CD14-positive monocyte (primary cell): ENCODE measurements around the gene AHI1. TPM values are rescaled to one million over a fixed set of nuclear protein-coding genes. Genes with fewer than 3 reads are reported as not detected.

Experiments
- DNase-seq, 3 donors: peaks; one replicate each; pipeline ENCODE4 v3.0.0-alpha.2; 2011 to 2022
- H2AFZ ChIP-seq: 2 replicates; pipeline ENCODE4 v1.6.0; 2012; ENCODE audit warnings: mild to moderate bottlenecking, low read depth, low read length, inconsistent platforms; ENCODE audit not compliant: insufficient read depth, poor library complexity, severe bottlenecking
- H3K27ac ChIP-seq, 2 donors: 1 replicate in 1 of 2; 2 replicates in 1 of 2; pipeline ENCODE4 v1.5.1; 2012 to 2013; ENCODE audit warnings: low read length in 2 of 2, control low read depth in 1 of 2, inconsistent platforms in 1 of 2, low read depth in 1 of 2, mild to moderate bottlenecking in 1 of 2
- H3K27me3 ChIP-seq, 2 donors: one replicate each; pipeline versions ENCODE4 v1.6.0 to v1.6.1; 2011 to 2013; ENCODE audit warnings: low read length in 2 of 2; ENCODE audit not compliant: control insufficient read depth in 2 of 2, insufficient read depth in 2 of 2
- H3K36me3 ChIP-seq, 2 donors: replicated peaks in 1 of 2; 1 replicate in 1 of 2; 2 replicates in 1 of 2; pipeline versions ENCODE4 v1.5.1 to v1.6.1; 2012 to 2013; ENCODE audit warnings: low read length in 2 of 2, control low read depth in 1 of 2, inconsistent platforms in 1 of 2, mild to moderate bottlenecking in 1 of 2; ENCODE audit not compliant: insufficient read depth in 2 of 2, control insufficient read depth in 1 of 2
- H3K4me1 ChIP-seq, 2 donors: 1 replicate in 1 of 2; 2 replicates in 1 of 2; pipeline versions ENCODE4 v1.5.1 to v1.6.1; 2012 to 2013; ENCODE audit warnings: low read length in 2 of 2, control low read depth in 1 of 2, inconsistent platforms in 1 of 2, mild to moderate bottlenecking in 1 of 2, moderate library complexity in 1 of 2; ENCODE audit not compliant: insufficient read depth in 2 of 2, control insufficient read depth in 1 of 2
- H3K4me2 ChIP-seq: replicated peaks from 2 replicates; pipeline ENCODE3; 2012; ENCODE audit warnings: low read length, moderate library complexity, mild to moderate bottlenecking; ENCODE audit not compliant: poor library complexity, severe bottlenecking; ENCODE audit errors: extremely low read depth
- H3K4me3 ChIP-seq, 3 experiments: fragments of 200-600 bp in 1 of 3; sonication (generic) in 1 of 3; replicated peaks in 1 of 3; 1 replicate in 2 of 3; 2 replicates in 1 of 3; pipeline ENCODE4 v1.5.1; 2011 to 2013; ENCODE audit warnings: low read length in 3 of 3, mild to moderate bottlenecking in 3 of 3, control low read depth in 2 of 3, low read depth in 2 of 3, inconsistent platforms in 1 of 3, moderate library complexity in 1 of 3
- H3K79me2 ChIP-seq: 2 replicates; pipeline ENCODE4 v1.6.0; 2012; ENCODE audit warnings: mild to moderate bottlenecking, control low read depth, inconsistent platforms, low read length, moderate library complexity; ENCODE audit not compliant: insufficient read depth
- H3K9ac ChIP-seq: 2 replicates; pipeline ENCODE4 v1.6.0; 2017; ENCODE audit warnings: low read length, mild to moderate bottlenecking; ENCODE audit not compliant: insufficient read depth, poor library complexity, severe bottlenecking
- H3K9me3 ChIP-seq, 2 donors: replicated peaks in 1 of 2; 1 replicate in 1 of 2; 2 replicates in 1 of 2; pipeline versions ENCODE4 v1.5.1 to v1.6.1; 2012 to 2013; ENCODE audit warnings: low read length in 2 of 2, control low read depth in 1 of 2; ENCODE audit not compliant: control insufficient read depth in 1 of 2, insufficient read depth in 1 of 2
- H4K20me1 ChIP-seq: 2 replicates; pipeline ENCODE4 v1.6.0; 2012; ENCODE audit warnings: mild to moderate bottlenecking, low read length, control low read depth, moderate library complexity; ENCODE audit not compliant: insufficient read depth
- H3K27ac Mint-ChIP-seq, 7 donors: one replicate each; pipeline ENCODE4 v1.8.0; 2020; ENCODE audit warnings: mild to moderate bottlenecking in 7 of 7, mixed read lengths in 7 of 7, moderate library complexity in 6 of 7, inconsistent platforms in 2 of 7
- H3K27me3 Mint-ChIP-seq, 3 donors: one replicate each; pipeline ENCODE4 v1.8.0; 2021 to 2022; ENCODE audit warnings: low read depth in 3 of 3, mild to moderate bottlenecking in 3 of 3, mixed read lengths in 3 of 3, moderate library complexity in 3 of 3, inconsistent platforms in 1 of 3
- H3K36me3 Mint-ChIP-seq, 2 donors: one replicate each; pipeline ENCODE4 v1.8.0; 2020; ENCODE audit warnings: mixed read lengths in 2 of 2, inconsistent platforms in 1 of 2, mild to moderate bottlenecking in 1 of 2
- H3K4me1 Mint-ChIP-seq: one replicate; pipeline ENCODE4 v1.8.0; 2020; ENCODE audit warnings: mild to moderate bottlenecking, mixed read lengths
- H3K4me3 Mint-ChIP-seq, 2 donors: one replicate each; pipeline ENCODE4 v1.8.0; 2020; ENCODE audit warnings: mild to moderate bottlenecking in 2 of 2, mixed read lengths in 2 of 2, moderate library complexity in 1 of 2
- H3K9me3 Mint-ChIP-seq, 7 donors: one replicate each; pipeline ENCODE4 v1.8.0; 2020 to 2022; ENCODE audit warnings: mixed read lengths in 7 of 7, mild to moderate bottlenecking in 6 of 7, moderate library complexity in 6 of 7, inconsistent platforms in 2 of 7
- WGBS: methylation state at CpG from one replicate; pipeline ENCODE4 v1.1.5; 2013; ENCODE audit warnings: missing lambda C conversion rate; ENCODE audit not compliant: insufficient coverage; 5-methylcytosine and 5-hydroxymethylcytosine counted together
- intact Hi-C, 2 donors: fragments of 100-400 bp; cut with micrococcal nuclease; formaldehyde crosslinking; loops; one replicate each; pipeline versions ENCODE4 v1.15.0 to v1.15.1; 2023
- polyA plus RNA-seq, 3 donors: library from polyadenylated mRNA; depleted of rRNA in 1 of 3; unstranded in 2 of 3; stranded (reverse) in 1 of 3; fragments of 300-500 nt in 2 of 3; fragments of >200 nt in 1 of 3; fragmentation: Illumina TruSeq in 2 of 3; gene quantifications; 1 replicate in 2 of 3; 2 replicates in 1 of 3; pipeline ENCODE4 v1.2.3, GENCODE V29; 2012 to 2021
- TF ChIP-seq, protein P1 (sequence below): fragments of 200-600 bp; IDR thresholded peaks from one replicate; pipeline ENCODE4 v1.8.0; 2022; ENCODE audit warnings: antibody characterized with exemption, mild to moderate bottlenecking

The AHI1 gene
- polyA plus RNA-seq, 3 donors, result 0.91 to 2.8 (median 1.4) TPM

GRCh38 chr6:135362124-135362523 lies 135.4 kb downstream of the AHI1 start:
- H3K27ac Mint-ChIP-seq, result no peak overlapping the region
- no peaks in the 10 kb centered on the region for H3K27me3 ChIP-seq
- peaks cover 2% of the 10 kb centered on the region for H3K4me1 Mint-ChIP-seq
- H3K9ac ChIP-seq, result no peak overlapping the region
- no peak overlapping the region for H3K4me2 ChIP-seq
- no peak for DNase-seq
- TF ChIP-seq, protein P1, sequence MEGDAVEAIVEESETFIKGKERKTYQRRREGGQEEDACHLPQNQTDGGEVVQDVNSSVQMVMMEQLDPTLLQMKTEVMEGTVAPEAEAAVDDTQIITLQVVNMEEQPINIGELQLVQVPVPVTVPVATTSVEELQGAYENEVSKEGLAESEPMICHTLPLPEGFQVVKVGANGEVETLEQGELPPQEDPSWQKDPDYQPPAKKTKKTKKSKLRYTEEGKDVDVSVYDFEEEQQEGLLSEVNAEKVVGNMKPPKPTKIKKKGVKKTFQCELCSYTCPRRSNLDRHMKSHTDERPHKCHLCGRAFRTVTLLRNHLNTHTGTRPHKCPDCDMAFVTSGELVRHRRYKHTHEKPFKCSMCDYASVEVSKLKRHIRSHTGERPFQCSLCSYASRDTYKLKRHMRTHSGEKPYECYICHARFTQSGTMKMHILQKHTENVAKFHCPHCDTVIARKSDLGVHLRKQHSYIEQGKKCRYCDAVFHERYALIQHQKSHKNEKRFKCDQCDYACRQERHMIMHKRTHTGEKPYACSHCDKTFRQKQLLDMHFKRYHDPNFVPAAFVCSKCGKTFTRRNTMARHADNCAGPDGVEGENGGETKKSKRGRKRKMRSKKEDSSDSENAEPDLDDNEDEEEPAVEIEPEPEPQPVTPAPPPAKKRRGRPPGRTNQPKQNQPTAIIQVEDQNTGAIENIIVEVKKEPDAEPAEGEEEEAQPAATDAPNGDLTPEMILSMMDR, result no peak
- no peaks in the 10 kb centered on the region for H3K79me2 ChIP-seq
- H3K4me3 Mint-ChIP-seq, result no peak overlapping the region
- H3K36me3 Mint-ChIP-seq, result peaks cover 0 to 5% of the 10 kb centered on the region in 2 donors
- no CpG with 5 or more reads among the region's 4 CpGs for WGBS
- H3K4me1 ChIP-seq, result no peaks in the 10 kb centered on the region
- H3K9me3 ChIP-seq, result peaks cover 4 to 5% of the 10 kb centered on the region in 2 donors
- H3K36me3 ChIP-seq, result no peaks in the 10 kb centered on the region
- H3K27me3 Mint-ChIP-seq, result no peaks in the 10 kb centered on the region
- no peak overlapping the region for H3K4me3 ChIP-seq
- H4K20me1 ChIP-seq, result no peaks in the 10 kb centered on the region
- intact Hi-C loops, result no loop called here
- no peak overlapping the region for H2AFZ ChIP-seq
- H3K27ac ChIP-seq, result no peak overlapping the region
- peaks cover 12 to 31% (median 22%) of the 10 kb centered on the region in 7 donors for H3K9me3 Mint-ChIP-seq

DNA sequence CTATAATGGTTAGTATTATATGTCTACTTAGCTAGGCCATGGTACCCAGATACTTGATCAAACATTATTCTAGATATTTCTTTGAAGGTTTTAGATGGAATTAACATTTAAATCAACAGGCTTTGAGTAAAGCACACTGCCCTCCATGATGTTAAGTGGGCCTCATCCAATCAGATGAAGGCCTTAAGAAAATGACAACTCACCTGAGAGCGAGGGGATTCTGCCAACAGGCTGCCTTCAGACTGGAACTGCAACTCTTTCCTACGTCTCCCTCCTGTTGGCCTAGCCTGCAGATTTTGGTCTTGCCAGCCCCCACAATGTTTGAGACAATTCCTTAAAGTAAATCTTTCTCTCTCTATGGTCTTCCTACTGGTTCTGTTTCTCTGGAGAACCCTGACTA lies 137.3 kb downstream of the AHI1 start:
- no peak overlapping the region for H3K4me3 ChIP-seq
- no peaks in the 10 kb centered on the region for H3K27me3 ChIP-seq
- TF ChIP-seq, protein P1, result no peak
- H3K27ac ChIP-seq, result no peak overlapping the region
- H3K4me3 Mint-ChIP-seq, result no peak overlapping the region
- H3K79me2 ChIP-seq, result no peaks in the 10 kb centered on the region
- no peaks in the 10 kb centered on the region for H3K27me3 Mint-ChIP-seq
- DNase-seq, result no peak
- H3K27ac Mint-ChIP-seq, result no peak overlapping the region
- H3K4me1 Mint-ChIP-seq, result peaks cover 2% of the 10 kb centered on the region
- H4K20me1 ChIP-seq, result no peaks in the 10 kb centered on the region
- H3K9me3 ChIP-seq, result peaks cover 4 to 5% of the 10 kb centered on the region in 2 donors
- 100% methylated on average over 2 of the region's 2 CpGs for WGBS
- H3K36me3 Mint-ChIP-seq, result peaks cover 0 to 2% of the 10 kb centered on the region in 2 donors
- no peaks in the 10 kb centered on the region for H3K36me3 ChIP-seq
- H3K4me1 ChIP-seq, result no peaks in the 10 kb centered on the region
- no peak overlapping the region for H2AFZ ChIP-seq
- peaks cover 7 to 15% (median 11%) of the 10 kb centered on the region in 7 donors for H3K9me3 Mint-ChIP-seq
- no peak overlapping the region for H3K9ac ChIP-seq
- no peak overlapping the region for H3K4me2 ChIP-seq
- intact Hi-C loops, result no loop called here
